ENCODE results near the gene CBX3.
"Not testable (repeated sequence)": the region's sequence is repeated elsewhere in the genome, so short reads cannot be mapped to it uniquely, and the experiment has no call there.

Gene CBX3

GRCh38 chr7:26202019-26202990, 760 bp downstream of the CBX3 start:
- peak; percentile 73 for DNase-seq (ENCODE audit: low spot score)

GRCh38 chr7:26203016-26203415, 1.5 kb downstream of the CBX3 start:
- DNase-seq (ENCODE audit: low spot score), result no peak

- no peak for DNase-seq (ENCODE audit: low spot score)
Observed at GRCh38 chr7:26208040-26208439, 6.5 kb downstream of the CBX3 start.

GRCh38 chr7:26212921-26213718, 11.6 kb downstream of the CBX3 start:
- DNase-seq (ENCODE audit: low spot score), result no peak

GRCh38 chr7:26213807-26214515, 12.4 kb downstream of the CBX3 start:
- no peak for DNase-seq (ENCODE audit: low spot score)

GRCh38 chr7:26216049-26216448, 14.5 kb downstream of the CBX3 start:
- no peak for DNase-seq (ENCODE audit: low spot score)

GRCh38 chr7:26224359-26224758, 22.8 kb downstream of the CBX3 start:
- no peak for DNase-seq (ENCODE audit: low spot score)

GRCh38 chr7:26227987-26228386, 26.4 kb downstream of the CBX3 start:
- no peak for DNase-seq (ENCODE audit: low spot score)

- no peak for DNase-seq (ENCODE audit: low spot score)
Observed at GRCh38 chr7:26233902-26234511, 32.5 kb downstream of the CBX3 start.

- no peak for DNase-seq (ENCODE audit: low spot score)
Observed at GRCh38 chr7:26237035-26237807, 35.7 kb downstream of the CBX3 start.

GRCh38 chr7:26238032-26238431, 36.5 kb downstream of the CBX3 start:
- no peak for DNase-seq (ENCODE audit: low spot score)

- no peak for DNase-seq (ENCODE audit: low spot score)
Observed at GRCh38 chr7:26245150-26245549, 43.6 kb downstream of the CBX3 start.

GRCh38 chr7:26250239-26250638, 48.7 kb downstream of the CBX3 start:
- no peak for DNase-seq (ENCODE audit: low spot score)

- DNase-seq (ENCODE audit: low spot score), result not testable (repeated sequence)
Observed at GRCh38 chr7:26261866-26262265, 60.3 kb downstream of the CBX3 start.
